ENCODE data around the gene PTPRS.
"Not testable (repeated sequence)": the region's sequence is repeated elsewhere in the genome, so short reads cannot be mapped to it uniquely, and the experiment has no call there.

The PTPRS gene

GRCh38 chr19:5340637-5341447, at the start of gene PTPRS:
TSS of gene PTPRS (minus strand) at chr19:5340812. CDS start at chr19:5286140, 54,672 bp downstream.
- peak; percentile 22 for DNase-seq

- DNase-seq: no peak
Observed at GRCh38 chr19:5389353-5389752, 48.7 kb upstream of the PTPRS start.

GRCh38 chr19:5387472-5387871, 46.9 kb upstream of the PTPRS start:
- DNase-seq: no peak

- no peak for DNase-seq
Observed at GRCh38 chr19:5386841-5387240, 46.2 kb upstream of the PTPRS start.

GRCh38 chr19:5381197-5381596, 40.6 kb upstream of the PTPRS start:
- not testable (repeated sequence) for DNase-seq

- DNase-seq: no peak
Observed at GRCh38 chr19:5380215-5380919, 39.8 kb upstream of the PTPRS start.

GRCh38 chr19:5376928-5377327, 36.3 kb upstream of the PTPRS start:
- DNase-seq: no peak

- no peak for DNase-seq
Observed at GRCh38 chr19:5372572-5373200, 32.1 kb upstream of the PTPRS start.

GRCh38 chr19:5369962-5370367, 29.4 kb upstream of the PTPRS start:
- DNase-seq: peak; percentile 21

- no peak for DNase-seq
Observed at GRCh38 chr19:5369304-5369703, 28.7 kb upstream of the PTPRS start.

- DNase-seq: no peak
Observed at GRCh38 chr19:5367530-5368133, 27.0 kb upstream of the PTPRS start.

GRCh38 chr19:5365905-5366304, 25.3 kb upstream of the PTPRS start:
- DNase-seq: no peak

GRCh38 chr19:5364674-5365073, 24.1 kb upstream of the PTPRS start:
- DNase-seq: no peak

- DNase-seq: not testable (repeated sequence)
Observed at GRCh38 chr19:5361839-5362238, 21.2 kb upstream of the PTPRS start.

- no peak for DNase-seq
Observed at GRCh38 chr19:5361407-5361806, 20.8 kb upstream of the PTPRS start.

- DNase-seq: no peak
Observed at GRCh38 chr19:5360003-5360780, 19.6 kb upstream of the PTPRS start.

- no peak for DNase-seq
Observed at GRCh38 chr19:5358173-5358800, 17.7 kb upstream of the PTPRS start.

- DNase-seq: no peak
Observed at GRCh38 chr19:5357584-5357983, 17.0 kb upstream of the PTPRS start.

- no peak for DNase-seq
Observed at GRCh38 chr19:5356918-5357317, 16.3 kb upstream of the PTPRS start.

GRCh38 chr19:5356428-5356827, 15.8 kb upstream of the PTPRS start:
- peak; percentile 21 for DNase-seq

- no peak for DNase-seq
Observed at GRCh38 chr19:5355693-5356092, 15.1 kb upstream of the PTPRS start.

- DNase-seq: no peak
Observed at GRCh38 chr19:5355076-5355475, 14.5 kb upstream of the PTPRS start.

Data from inflammatory macrophage treated with lipopolysaccharide for 4 hours (primary cell).